RWPE2 (cell line): Measurements from ENCODE around the gene PUM1.

Experiments used
- ATAC-seq: fragments of 200-7000 bp; cut with Tn5 transposase; 3 replicates; pipeline ENCODE4 v1.9.1; 2021; ENCODE audit warnings: low read depth
- DNase-seq: peaks from one replicate; pipeline ENCODE4 v3.0.0-alpha.2; 2020; ENCODE audit warnings: low spot score
- H3K27ac ChIP-seq: fragments of 450-650 bp; 2 replicates; pipeline ENCODE4 v1.5.1; 2017; ENCODE audit warnings: mild to moderate bottlenecking; ENCODE audit not compliant: poor library complexity, severe bottlenecking
- H3K27me3 ChIP-seq: fragments of 250-450 bp; sonication (Bioruptor Pico); 2 replicates; pipeline ENCODE4 v1.5.1; 2021; ENCODE audit warnings: mild to moderate bottlenecking, moderate library complexity; ENCODE audit not compliant: insufficient read depth, poor library complexity, severe bottlenecking
- H3K36me3 ChIP-seq: fragments of 250-450 bp; sonication (Bioruptor Pico); 2 replicates; pipeline ENCODE4 v1.5.1; 2020; ENCODE audit warnings: low read depth, mild to moderate bottlenecking, moderate library complexity
- H3K4me1 ChIP-seq: fragments of 250-450 bp; sonication (Bioruptor Pico); 2 replicates; pipeline ENCODE4 v1.5.1; 2021; ENCODE audit warnings: mild to moderate bottlenecking, moderate library complexity; ENCODE audit not compliant: insufficient read depth, poor library complexity, severe bottlenecking
- H3K4me3 ChIP-seq: fragments of 250-450 bp; sonication (Bioruptor Pico); 2 replicates; pipeline ENCODE4 v1.5.1; 2021; ENCODE audit warnings: mild to moderate bottlenecking, moderate library complexity; ENCODE audit not compliant: severe bottlenecking
- H3K9me3 ChIP-seq: fragments of 250-450 bp; sonication (Bioruptor Pico); 2 replicates; pipeline ENCODE4 v1.5.1; 2021; ENCODE audit warnings: mild to moderate bottlenecking, moderate library complexity; ENCODE audit not compliant: severe bottlenecking
- TF ChIP-seq, protein P1 (sequence below): fragments of 450-650 bp; IDR thresholded peaks from one replicate; pipeline ENCODE4 v1.5.1; 2017; ENCODE audit warnings: mild to moderate bottlenecking, moderate library complexity; ENCODE audit not compliant: poor library complexity, severe bottlenecking

PUM1 gene

DNA sequence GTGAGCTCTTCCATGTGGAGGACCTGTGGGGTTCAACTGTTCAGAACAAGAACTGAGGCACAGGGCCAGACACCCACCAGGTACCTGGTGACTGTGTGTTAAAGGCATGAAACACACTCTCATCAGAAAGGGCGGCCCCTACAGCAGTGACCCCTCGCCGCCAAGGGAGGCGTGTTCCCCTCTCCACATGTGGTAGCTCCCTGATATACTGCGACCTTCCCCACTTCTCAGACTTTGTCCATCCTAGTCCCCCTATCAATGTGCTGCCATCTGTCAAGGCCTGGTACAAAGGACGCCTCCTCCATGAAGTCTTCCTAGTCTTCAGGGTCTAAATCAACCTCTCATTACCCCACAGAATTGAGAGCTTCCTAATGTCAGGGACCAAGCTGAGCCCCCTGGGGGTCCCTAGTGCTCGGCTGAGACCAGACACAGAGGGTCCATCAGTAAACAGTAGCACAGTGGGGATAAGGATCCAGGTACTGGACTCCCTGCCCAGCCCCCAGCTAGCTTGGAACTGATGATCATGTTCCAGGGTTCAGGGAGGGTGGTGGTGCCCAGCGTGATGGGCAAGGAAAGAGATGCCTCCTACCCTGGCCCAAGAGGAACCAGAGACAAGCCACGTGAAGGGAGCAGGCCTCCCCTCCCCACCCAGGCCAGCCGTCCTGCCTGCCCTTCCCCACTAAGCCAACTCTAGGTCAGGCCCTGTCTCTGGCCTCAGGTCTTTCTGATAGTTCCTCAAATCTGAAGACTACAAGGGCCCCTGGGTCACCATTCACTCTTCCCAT, 167.3 kb downstream of the PUM1 start:
- Histone ChIP-seq H3K9me3 (no peaks in the 10 kb centered on the region), H3K4me3 (no peak overlapping the region), H3K27me3 (no peaks in the 10 kb centered on the region), H3K4me1 (peaks cover 6% of the 10 kb centered on the region), H3K36me3 (no peaks in the 10 kb centered on the region), H3K27ac (no peak overlapping the region)
- no peak for DNase-seq
- TF ChIP-seq, protein P1, sequence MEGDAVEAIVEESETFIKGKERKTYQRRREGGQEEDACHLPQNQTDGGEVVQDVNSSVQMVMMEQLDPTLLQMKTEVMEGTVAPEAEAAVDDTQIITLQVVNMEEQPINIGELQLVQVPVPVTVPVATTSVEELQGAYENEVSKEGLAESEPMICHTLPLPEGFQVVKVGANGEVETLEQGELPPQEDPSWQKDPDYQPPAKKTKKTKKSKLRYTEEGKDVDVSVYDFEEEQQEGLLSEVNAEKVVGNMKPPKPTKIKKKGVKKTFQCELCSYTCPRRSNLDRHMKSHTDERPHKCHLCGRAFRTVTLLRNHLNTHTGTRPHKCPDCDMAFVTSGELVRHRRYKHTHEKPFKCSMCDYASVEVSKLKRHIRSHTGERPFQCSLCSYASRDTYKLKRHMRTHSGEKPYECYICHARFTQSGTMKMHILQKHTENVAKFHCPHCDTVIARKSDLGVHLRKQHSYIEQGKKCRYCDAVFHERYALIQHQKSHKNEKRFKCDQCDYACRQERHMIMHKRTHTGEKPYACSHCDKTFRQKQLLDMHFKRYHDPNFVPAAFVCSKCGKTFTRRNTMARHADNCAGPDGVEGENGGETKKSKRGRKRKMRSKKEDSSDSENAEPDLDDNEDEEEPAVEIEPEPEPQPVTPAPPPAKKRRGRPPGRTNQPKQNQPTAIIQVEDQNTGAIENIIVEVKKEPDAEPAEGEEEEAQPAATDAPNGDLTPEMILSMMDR = no peak
- ATAC-seq = no peak

DNA sequence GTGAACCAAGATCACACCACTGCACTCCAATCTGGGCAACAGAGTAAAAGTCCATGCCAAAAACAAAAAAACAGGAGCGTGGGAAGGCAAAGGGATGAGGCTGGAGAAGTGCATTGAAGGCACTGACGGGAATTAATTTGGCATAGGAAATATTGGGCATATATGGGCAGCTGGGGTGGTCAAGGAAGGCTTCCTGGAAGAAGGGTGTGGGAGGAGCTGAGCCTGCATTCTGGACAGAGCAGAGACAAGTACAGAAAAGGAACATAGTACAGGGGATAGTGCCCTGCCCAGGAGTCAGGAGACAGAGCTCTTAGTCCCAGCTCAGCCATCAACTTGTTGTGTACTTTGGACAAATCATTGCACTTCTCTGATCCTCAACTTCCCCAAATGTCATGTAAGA, 168.6 kb downstream of the PUM1 start:
- ATAC-seq = no peak
- Histone ChIP-seq H3K36me3 (no peaks in the 10 kb centered on the region), H3K4me1 (no peaks in the 10 kb centered on the region), H3K4me3 (no peak overlapping the region), H3K27me3 (no peaks in the 10 kb centered on the region), H3K27ac (no peak overlapping the region), H3K9me3 (no peaks in the 10 kb centered on the region)
- TF ChIP-seq, protein P1 = no peak
- DNase-seq = no peak

DNA sequence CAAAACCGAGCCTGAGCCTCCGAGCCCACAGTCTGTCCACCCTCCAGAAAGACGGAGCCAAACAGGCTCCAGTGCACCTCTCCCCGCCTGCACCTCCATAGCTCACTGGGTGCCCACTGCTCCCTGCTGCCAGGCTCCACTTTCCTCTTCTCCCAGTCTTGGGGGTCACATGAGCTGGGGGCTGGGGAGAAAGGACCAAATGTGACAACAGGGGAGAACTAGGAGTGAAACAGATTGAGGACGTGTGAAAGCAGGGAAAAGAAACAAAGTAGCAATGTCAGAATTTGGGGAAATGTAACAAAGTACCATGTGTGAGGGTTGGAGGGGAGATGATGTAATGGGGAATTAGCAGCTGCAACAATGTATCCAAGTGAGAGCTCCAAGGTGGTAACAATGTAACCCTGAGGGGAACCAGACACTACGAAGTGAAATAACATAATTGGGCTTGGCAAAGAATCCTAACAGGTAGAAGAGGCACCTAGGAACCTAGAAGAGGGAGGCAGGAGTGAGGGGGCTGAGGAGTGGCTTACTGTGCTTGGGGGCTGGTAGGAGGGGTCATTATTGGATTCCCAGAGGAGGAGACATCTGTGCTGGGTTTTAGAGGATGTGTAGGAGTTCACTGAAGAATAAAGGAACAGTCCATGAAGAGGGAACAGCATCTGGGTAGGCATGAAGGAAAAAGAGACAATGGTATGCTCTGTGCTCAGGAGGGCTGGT, 169.4 kb downstream of the PUM1 start:
- Histone ChIP-seq H3K27me3 (no peaks in the 10 kb centered on the region), H3K4me3 (no peak overlapping the region), H3K4me1 (no peaks in the 10 kb centered on the region), H3K9me3 (no peaks in the 10 kb centered on the region), H3K27ac (no peak overlapping the region), H3K36me3 (no peaks in the 10 kb centered on the region)
- TF ChIP-seq, protein P1 = no peak
- DNase-seq (no peak), ATAC-seq (no peak)

DNA sequence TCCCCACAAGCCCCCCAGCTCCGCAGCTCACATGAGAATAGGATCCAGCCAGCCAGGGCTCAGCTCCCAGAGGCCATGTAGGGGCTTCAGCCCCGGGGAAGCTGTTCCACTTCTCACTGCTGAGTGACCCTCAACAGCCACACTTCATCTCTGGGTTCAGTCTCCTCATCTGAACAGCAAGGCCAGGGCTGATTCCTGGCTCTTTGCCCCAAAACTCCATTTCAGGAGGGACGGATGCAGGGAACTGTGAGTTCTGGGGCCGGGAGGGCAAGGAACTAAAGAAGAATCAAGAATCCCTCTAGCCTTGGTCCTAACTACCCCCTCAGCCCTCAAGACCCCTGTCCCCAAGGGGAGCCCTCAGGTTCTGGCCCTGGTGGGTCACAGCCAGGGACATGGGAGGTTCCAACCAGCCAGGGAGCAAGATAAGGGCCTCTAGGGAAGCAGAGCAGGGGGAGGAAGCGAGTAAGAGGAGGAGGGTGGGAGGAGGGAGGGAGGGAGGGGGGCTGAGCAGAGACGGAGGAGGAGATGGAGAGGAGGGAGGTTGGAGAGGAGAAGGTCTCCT, 170.1 kb downstream of the PUM1 start:
- no peaks in the 10 kb centered on the region for H3K9me3 ChIP-seq
- no peaks in the 10 kb centered on the region for H3K4me1 ChIP-seq
- TF ChIP-seq, protein P1 = no peak
- no peaks in the 10 kb centered on the region for H3K27me3 ChIP-seq
- no peak for ATAC-seq
- H3K36me3 ChIP-seq = no peaks in the 10 kb centered on the region
- H3K27ac ChIP-seq = no peak overlapping the region
- H3K4me3 ChIP-seq = no peak overlapping the region
- no peak for DNase-seq
